ENCODE data around the gene PIGP. TPM values are rescaled to one million over a fixed set of nuclear protein-coding genes. Genes with fewer than 3 reads are reported as not detected.

Gene PIGP
- total RNA-seq, 1 donor from 2014 or later = 16.1 TPM

GRCh38 chr21:37032293-37032692 is 40.6 kb downstream of the PIGP start:
- peaks cover 4% of the 10 kb centered on the region for H3K4me1 Mint-ChIP-seq
- peak overlapping the region; percentile 36 for H3K27ac Mint-ChIP-seq (ENCODE audit: unreplicated experiment)
- no peaks in the 10 kb centered on the region for H3K9me3 Mint-ChIP-seq
- no peak for DNase-seq (ENCODE audit: low read depth, low spot score)
- H3K27me3 Mint-ChIP-seq (ENCODE audit: low read depth) = no peaks in the 10 kb centered on the region
- TF ChIP-seq CTCF (conservative IDR thresholded peaks at IDR 0.05) = no peak
- H3K4me3 Mint-ChIP-seq = no peak overlapping the region
- no peaks in the 10 kb centered on the region for H3K36me3 Mint-ChIP-seq (ENCODE audit: low read depth)

- H3K27ac Mint-ChIP-seq (ENCODE audit: unreplicated experiment) = no peak overlapping the region
- H3K27me3 Mint-ChIP-seq (ENCODE audit: low read depth) = no peaks in the 10 kb centered on the region
- no peak overlapping the region for H3K4me3 Mint-ChIP-seq
- peaks cover 4% of the 10 kb centered on the region for H3K4me1 Mint-ChIP-seq
- no peak for TF ChIP-seq CTCF (conservative IDR thresholded peaks at IDR 0.05)
- H3K9me3 Mint-ChIP-seq = no peaks in the 10 kb centered on the region
- no peaks in the 10 kb centered on the region for H3K36me3 Mint-ChIP-seq (ENCODE audit: low read depth)
- no peak for DNase-seq (ENCODE audit: low read depth, low spot score)
Observed at GRCh38 chr21:37030864-37031263, 42.0 kb downstream of the PIGP start.

- peaks cover 4% of the 10 kb centered on the region for H3K4me1 Mint-ChIP-seq
- H3K9me3 Mint-ChIP-seq = no peaks in the 10 kb centered on the region
- H3K4me3 Mint-ChIP-seq = no peak overlapping the region
- peaks cover 3% of the 10 kb centered on the region for H3K27me3 Mint-ChIP-seq (ENCODE audit: low read depth)
- no peaks in the 10 kb centered on the region for H3K36me3 Mint-ChIP-seq (ENCODE audit: low read depth)
- no peak for DNase-seq (ENCODE audit: low read depth, low spot score)
- peak; percentile 32 for TF ChIP-seq CTCF (conservative IDR thresholded peaks at IDR 0.05)
- H3K27ac Mint-ChIP-seq (ENCODE audit: unreplicated experiment) = no peak overlapping the region
Observed at GRCh38 chr21:37028570-37028969, 44.3 kb downstream of the PIGP start.

GRCh38 chr21:37026499-37026898 is 46.4 kb downstream of the PIGP start:
- H3K4me3 Mint-ChIP-seq = no peak overlapping the region

GRCh38 chr21:37017951-37018679 is 54.8 kb downstream of the PIGP start:
- no peak for DNase-seq (ENCODE audit: low read depth, low spot score)
- Mint-ChIP-seq H3K27ac (ENCODE audit: unreplicated experiment) (no peak overlapping the region), H3K4me3 (no peak overlapping the region), H3K4me1 (no peaks in the 10 kb centered on the region), H3K9me3 (no peaks in the 10 kb centered on the region), H3K27me3 (ENCODE audit: low read depth) (no peaks in the 10 kb centered on the region), H3K36me3 (ENCODE audit: low read depth) (no peaks in the 10 kb centered on the region)
- TF ChIP-seq CTCF (conservative IDR thresholded peaks at IDR 0.05) = no peak

More at GRCh38 chr21:37026499-37026898, 46.4 kb downstream of the PIGP start:
- TF ChIP-seq CTCF (conservative IDR thresholded peaks at IDR 0.05) = no peak
- no peak overlapping the region for H3K27ac Mint-ChIP-seq (ENCODE audit: unreplicated experiment)
- no peak for DNase-seq (ENCODE audit: low read depth, low spot score)
- H3K36me3 Mint-ChIP-seq (ENCODE audit: low read depth) = no peaks in the 10 kb centered on the region
- H3K9me3 Mint-ChIP-seq = no peaks in the 10 kb centered on the region
- H3K4me1 Mint-ChIP-seq = peaks cover 4% of the 10 kb centered on the region
- peaks cover 3% of the 10 kb centered on the region for H3K27me3 Mint-ChIP-seq (ENCODE audit: low read depth)

Other genes with a start within 250 kb of the PIGP start
- 18.5 and 21.9 TPM in 2 replicates for gene HLCS, start 106.4 kb downstream of the PIGP start, total RNA-seq
- gene RIPPLY3, start 66.4 kb downstream of the PIGP start, total RNA-seq = 2.6 and 3.2 TPM in 2 replicates
- gene TTC3, start 183 bp upstream of the PIGP start, total RNA-seq = 216 and 219 TPM in 2 replicates
- gene VPS26C, start 194.3 kb upstream of the PIGP start, total RNA-seq = 41.1 and 43.5 TPM in 2 replicates